Stomach (tissue), 4 donors: ENCODE measurements around the gene PNISR.

ENCODE experiments used
- EP300 ChIP-seq: sonication (generic); formaldehyde crosslinking; IDR thresholded peaks from one replicate; pipeline ENCODE4 v1.6.1; 2017; ENCODE audit warnings: antibody characterized with exemption
- POLR2A ChIP-seq, 4 donors: fragments of 450-650 bp; IDR thresholded peaks; one replicate each; pipeline ENCODE4 v1.6.1; 2016; ENCODE audit warnings: antibody characterized with exemption in 4 of 4, control low read depth in 2 of 4, mild to moderate bottlenecking in 1 of 4, moderate library complexity in 1 of 4
- TF ChIP-seq, protein P1 (sequence below), 7 experiments: fragments of 450-650 bp in 4 of 7; fragments of 200-600 bp in 3 of 7; sonication (generic) in 3 of 7; IDR thresholded peaks; one replicate each; pipeline ENCODE4 v1.5.1; 2016 to 2019; ENCODE audit warnings: antibody characterized with exemption in 7 of 7, control low read depth in 2 of 7, mild to moderate bottlenecking in 1 of 7

GRCh38 chr6:99409672-99410071 is 15.4 kb downstream of the PNISR start:
- TF ChIP-seq, protein P1, sequence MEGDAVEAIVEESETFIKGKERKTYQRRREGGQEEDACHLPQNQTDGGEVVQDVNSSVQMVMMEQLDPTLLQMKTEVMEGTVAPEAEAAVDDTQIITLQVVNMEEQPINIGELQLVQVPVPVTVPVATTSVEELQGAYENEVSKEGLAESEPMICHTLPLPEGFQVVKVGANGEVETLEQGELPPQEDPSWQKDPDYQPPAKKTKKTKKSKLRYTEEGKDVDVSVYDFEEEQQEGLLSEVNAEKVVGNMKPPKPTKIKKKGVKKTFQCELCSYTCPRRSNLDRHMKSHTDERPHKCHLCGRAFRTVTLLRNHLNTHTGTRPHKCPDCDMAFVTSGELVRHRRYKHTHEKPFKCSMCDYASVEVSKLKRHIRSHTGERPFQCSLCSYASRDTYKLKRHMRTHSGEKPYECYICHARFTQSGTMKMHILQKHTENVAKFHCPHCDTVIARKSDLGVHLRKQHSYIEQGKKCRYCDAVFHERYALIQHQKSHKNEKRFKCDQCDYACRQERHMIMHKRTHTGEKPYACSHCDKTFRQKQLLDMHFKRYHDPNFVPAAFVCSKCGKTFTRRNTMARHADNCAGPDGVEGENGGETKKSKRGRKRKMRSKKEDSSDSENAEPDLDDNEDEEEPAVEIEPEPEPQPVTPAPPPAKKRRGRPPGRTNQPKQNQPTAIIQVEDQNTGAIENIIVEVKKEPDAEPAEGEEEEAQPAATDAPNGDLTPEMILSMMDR (IDR thresholded peaks at IDR 0.05), result no peak
- no peak for TF ChIP-seq POLR2A (IDR thresholded peaks at IDR 0.05)
- no peak for TF ChIP-seq EP300
